HG02798 (cell line): ENCODE data around the gene CCDC92.
A peak's percentile ranks its signal among the peaks of the same experiment; 100 is the strongest.

Experiments used
- ATAC-seq: cut with Tn5 transposase; IDR thresholded peaks from one replicate; pipeline ENCODE4 v1.9.1; 2021; ENCODE audit warnings: mild to moderate bottlenecking; ENCODE audit not compliant: unreplicated experiment, poor library complexity

Gene CCDC92, protein sequence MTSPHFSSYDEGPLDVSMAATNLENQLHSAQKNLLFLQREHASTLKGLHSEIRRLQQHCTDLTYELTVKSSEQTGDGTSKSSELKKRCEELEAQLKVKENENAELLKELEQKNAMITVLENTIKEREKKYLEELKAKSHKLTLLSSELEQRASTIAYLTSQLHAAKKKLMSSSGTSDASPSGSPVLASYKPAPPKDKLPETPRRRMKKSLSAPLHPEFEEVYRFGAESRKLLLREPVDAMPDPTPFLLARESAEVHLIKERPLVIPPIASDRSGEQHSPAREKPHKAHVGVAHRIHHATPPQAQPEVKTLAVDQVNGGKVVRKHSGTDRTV

GRCh38 chr12:123972457-123973401, at the start of gene CCDC92, which contains the start of gene ZNF664:
CCDC92 (minus strand) TSS chr12:123972831; CDS start chr12:123944305, 28,526 bp downstream.
ZNF664 (plus strand) TSS chr12:123973215; CDS start chr12:124012145, 38,930 bp downstream.
- ATAC-seq, result peak; percentile 85

- ATAC-seq, result no peak
Measured at GRCh38 chr12:124022161-124022560, 49.5 kb upstream of the CCDC92 start.

GRCh38 chr12:124021007-124021406, 48.4 kb upstream of the CCDC92 start:
- ATAC-seq, result no peak

- no peak for ATAC-seq
Measured at GRCh38 chr12:124020514-124020949, 47.9 kb upstream of the CCDC92 start.

DNA sequence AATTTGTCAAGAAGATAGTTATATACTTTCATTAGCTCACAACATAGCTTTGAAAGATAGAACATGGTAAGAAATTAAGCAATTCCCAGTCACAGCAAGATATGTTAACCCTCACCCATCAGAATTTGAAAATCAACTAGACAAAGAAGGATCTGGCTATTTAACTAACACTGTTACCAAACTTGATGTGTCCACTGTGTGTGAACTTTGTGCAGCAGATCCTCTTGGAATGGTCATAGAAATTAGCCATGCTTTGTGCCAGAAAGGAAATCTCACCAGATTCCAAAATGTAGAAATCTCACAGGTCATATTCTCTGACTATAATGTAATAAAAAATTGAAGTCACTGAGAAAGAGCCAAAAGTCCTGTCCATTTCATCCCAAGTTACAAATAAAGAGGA, 46.5 kb upstream of the CCDC92 start:
- ATAC-seq, result no peak

GRCh38 chr12:124018539-124018938, 45.9 kb upstream of the CCDC92 start:
- no peak for ATAC-seq

- ATAC-seq, result no peak
Measured at GRCh38 chr12:124017064-124017463, 44.4 kb upstream of the CCDC92 start.

GRCh38 chr12:124015494-124016461, 43.1 kb upstream of the CCDC92 start:
- no peak for ATAC-seq

DNA sequence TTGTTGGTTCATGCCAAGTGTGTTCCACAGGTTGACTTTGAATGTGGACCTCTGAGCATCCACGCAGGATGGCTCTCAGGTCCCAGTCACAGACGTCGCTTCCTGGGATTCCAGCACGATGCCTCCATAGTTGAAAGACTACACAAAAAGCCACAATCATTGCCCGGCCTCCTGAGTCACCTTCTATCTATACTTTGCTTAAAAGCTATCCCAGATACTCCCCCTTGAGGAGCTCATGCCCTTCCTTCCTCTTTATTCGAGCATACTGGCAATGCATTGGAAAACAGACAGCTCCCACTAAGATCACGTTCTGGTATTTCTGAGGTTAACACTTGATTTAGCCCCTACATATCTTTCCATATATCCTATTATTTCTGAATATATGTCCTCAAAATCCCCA, 40.4 kb upstream of the CCDC92 start:
- no peak for ATAC-seq

DNA sequence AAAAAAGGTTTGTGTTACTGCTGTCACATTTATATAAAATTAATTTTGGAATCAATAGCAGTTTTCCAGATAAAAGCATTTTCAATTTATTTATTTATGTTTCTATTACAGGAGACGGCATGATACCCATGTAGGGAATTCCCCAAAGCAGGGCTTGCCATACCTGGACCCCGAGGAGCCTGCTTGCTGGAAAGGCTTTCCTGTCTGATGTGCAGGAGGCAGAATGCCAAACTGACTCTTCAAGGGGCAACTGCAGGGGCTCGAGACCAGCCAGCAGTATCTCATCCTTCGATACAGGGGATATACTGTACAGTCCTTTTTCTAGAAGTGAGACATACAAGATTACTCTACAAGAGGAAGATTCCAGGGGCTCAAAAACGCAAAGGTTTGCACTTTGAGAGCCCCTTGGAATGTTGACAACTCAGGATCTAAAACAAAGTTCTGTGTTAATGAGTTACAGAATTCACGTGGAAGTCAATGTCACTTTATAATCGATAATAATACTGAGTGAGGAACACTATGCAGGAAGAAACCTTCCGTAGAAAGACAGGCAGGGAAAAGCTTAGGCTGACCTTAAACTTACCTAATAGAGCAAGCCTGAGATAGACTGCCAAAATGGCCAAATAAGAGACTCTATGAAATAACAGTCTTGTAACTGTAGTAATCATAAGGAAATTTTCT, 38.9 kb upstream of the CCDC92 start:
- no peak for ATAC-seq

DNA sequence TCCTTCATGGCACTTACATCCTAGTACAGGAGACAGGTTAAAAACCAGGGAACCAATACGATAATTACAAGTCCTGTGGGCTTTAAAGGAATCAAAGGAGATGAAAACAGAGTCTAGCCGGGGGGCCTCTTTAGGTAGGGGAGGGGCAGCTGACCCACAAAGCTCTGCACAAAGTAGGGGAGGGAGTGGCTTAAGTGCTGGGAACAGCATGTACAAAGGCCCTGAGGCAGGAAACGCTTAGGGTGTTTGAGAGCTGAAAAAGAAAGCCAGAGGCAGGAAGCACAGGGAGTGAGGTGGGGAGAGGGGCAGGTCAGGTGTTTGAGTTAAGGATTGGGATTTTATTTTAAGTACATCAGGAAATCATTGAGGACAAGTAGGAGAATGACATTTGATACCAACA, 38.1 kb upstream of the CCDC92 start:
- no peak for ATAC-seq

DNA sequence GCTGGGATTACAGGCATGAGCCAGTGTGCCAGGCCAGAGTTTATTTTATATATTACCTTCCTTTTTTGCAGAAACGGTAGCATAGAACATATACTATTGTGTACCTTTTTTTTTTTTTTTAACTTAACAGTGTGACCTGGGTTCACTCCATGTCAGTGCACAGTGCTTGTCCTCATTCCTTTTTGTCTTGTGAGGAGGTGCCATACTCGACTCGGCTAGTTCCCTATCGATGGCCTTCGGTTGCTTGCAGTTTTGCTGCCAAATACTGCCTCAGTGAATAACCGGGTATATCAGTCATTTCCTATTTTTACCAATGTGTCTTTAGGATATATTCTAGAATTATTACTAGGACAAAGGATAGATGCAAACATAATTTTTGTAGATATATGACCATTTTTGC, 37.1 kb upstream of the CCDC92 start:
- no peak for ATAC-seq

DNA sequence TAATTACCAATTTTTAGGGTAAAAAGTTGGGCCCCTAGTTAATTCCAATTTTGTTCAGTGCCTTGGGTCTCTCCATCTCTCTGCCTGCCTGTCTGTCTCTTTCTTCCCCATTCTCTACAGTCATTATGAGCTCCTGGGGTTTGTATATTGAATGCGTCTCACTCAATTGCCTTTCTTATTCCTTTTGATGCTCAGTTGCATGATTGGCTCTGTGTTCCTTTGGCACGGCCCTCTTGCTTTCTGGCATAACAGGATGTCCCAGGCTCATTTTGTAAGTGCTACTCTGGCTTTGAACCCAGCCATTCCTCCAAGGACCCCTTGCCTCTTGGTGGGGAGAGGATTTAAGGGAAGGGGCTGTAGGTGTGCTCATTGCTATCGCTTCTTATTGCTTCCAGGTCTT, 36.0 kb upstream of the CCDC92 start:
- no peak for ATAC-seq

DNA sequence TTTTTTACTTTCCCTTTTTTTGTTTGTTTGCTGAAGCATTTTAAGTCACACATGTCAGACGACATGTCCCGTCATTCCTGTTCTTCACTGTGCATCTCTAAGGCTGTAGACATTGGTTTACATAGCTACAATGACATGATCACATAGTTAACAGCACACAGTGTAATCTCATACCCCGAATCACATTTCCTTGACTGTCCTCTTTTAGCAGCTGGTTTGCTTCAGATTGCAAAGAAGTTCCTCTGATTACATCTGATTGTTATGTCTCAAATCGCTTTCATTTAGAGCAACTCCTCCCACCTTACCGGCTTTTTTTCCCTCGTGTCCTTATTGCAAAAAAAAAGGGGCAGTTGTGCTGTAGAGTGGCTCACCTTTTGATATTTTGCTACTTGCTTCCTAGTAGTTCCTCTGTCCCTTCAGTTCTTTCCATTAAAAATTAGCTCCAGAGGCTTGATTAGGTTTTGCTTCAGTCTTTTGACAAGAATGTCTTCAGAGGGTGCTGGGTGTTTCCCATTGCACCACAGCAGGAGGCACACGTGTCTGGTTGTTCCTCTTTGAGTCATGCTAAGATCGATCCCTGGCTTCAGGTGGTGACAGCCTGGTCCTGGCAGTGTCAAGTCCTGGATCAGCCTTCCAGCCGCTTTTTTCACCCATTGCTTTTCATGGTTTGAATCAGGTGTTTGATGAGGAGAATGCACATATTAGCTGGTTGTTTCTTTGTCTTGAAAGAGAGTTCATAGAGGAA, 35.4 kb upstream of the CCDC92 start:
- no peak for ATAC-seq

DNA sequence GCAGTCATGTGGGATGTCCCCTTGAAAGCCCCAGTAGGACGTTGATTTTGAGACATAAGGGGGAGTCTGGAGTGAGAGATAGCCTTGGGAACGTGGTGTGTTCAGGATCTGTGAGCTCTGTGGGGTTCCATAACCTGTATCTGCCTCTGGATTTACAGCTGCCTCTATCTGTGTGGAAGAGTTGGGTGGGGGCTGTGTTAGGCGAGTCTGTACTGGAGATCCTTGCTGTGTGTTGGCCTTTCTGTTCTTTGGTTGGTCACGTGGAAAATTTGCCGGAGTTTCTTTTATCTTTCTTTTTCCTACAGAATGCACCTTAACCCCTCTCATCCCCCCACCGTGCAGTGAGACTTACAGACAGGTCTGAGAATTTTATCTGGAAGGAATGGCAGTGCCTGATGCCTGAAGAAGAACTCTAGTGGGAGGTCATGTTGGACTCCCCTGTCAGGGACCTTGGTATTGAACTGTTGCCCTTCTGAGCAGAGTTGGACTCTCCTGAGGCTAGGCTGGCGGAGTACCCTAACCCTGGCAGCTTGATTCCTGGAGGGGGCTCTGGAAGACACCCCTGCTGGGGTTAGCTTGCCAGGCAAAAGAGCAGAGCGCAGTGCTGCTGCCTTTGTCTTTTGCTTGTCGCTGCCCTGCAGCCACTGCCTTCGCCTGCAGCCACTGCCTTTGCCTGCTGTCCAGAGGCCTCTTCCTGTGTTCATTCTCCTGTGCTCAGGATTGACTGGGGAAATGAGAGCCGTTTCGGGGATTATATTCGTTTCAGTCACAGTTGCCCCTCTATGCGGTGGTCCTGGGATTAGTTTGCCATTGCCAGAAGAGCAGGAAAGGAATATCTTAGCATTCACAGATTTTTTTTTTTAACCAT, 34.4 kb upstream of the CCDC92 start:
- ATAC-seq, result no peak

GRCh38 chr12:124006085-124006845, 33.6 kb upstream of the CCDC92 start:
- no peak for ATAC-seq

- no peak for ATAC-seq
Measured at GRCh38 chr12:124004233-124004875, 31.7 kb upstream of the CCDC92 start.
